Osteocyte (in vitro differentiated cells): ENCODE data around the gene PTPRR. TPM values are rescaled to one million over a fixed set of nuclear protein-coding genes. Genes with fewer than 3 reads are reported as not detected.

Source experiments
- DNase-seq: peaks from one replicate; pipeline ENCODE4 v3.0.0; 2021; ENCODE audit warnings: mixed read lengths; ENCODE audit not compliant: unreplicated experiment; ENCODE audit errors: extremely low spot score
- H3K27ac Mint-ChIP-seq: one replicate; pipeline ENCODE4 v1.8.0; 2021; ENCODE audit warnings: mild to moderate bottlenecking, mixed read lengths; ENCODE audit not compliant: unreplicated experiment
- H3K27me3 Mint-ChIP-seq: one replicate; pipeline ENCODE4 v1.8.0; 2021; ENCODE audit warnings: mixed read lengths; ENCODE audit not compliant: unreplicated experiment
- H3K36me3 Mint-ChIP-seq: one replicate; pipeline ENCODE4 v1.8.0; 2021; ENCODE audit warnings: mixed read lengths; ENCODE audit not compliant: unreplicated experiment
- H3K4me1 Mint-ChIP-seq: one replicate; pipeline ENCODE4 v1.8.0; 2021; ENCODE audit warnings: mixed read lengths; ENCODE audit not compliant: unreplicated experiment
- H3K4me3 Mint-ChIP-seq: one replicate; pipeline ENCODE4 v1.8.0; 2021; ENCODE audit warnings: mild to moderate bottlenecking, moderate library complexity, mixed read lengths; ENCODE audit not compliant: unreplicated experiment
- H3K9me3 Mint-ChIP-seq: one replicate; pipeline ENCODE4 v1.8.0; 2021; ENCODE audit warnings: mixed read lengths; ENCODE audit not compliant: unreplicated experiment
- CTCF ChIP-seq: fragments of 200-600 bp; sonication (generic); IDR thresholded peaks from 2 replicates; pipeline ENCODE4 v1.5.0; 2021; ENCODE audit warnings: antibody characterized with exemption, mild to moderate bottlenecking, moderate library complexity
- total RNA-seq: library from RNA; stranded (reverse); gene quantifications from 2 replicates; pipeline ENCODE4 v1.2.1, GENCODE V29; 2021

Gene PTPRR
- total RNA-seq, 1 donor from 2014 or later = 0.21 TPM

- TF ChIP-seq CTCF = no peak
- DNase-seq = no peak
- no peaks in the 10 kb centered on the region for H3K9me3 Mint-ChIP-seq
- H3K4me3 Mint-ChIP-seq = no peak overlapping the region
- H3K4me1 Mint-ChIP-seq = no peaks in the 10 kb centered on the region
- H3K27me3 Mint-ChIP-seq = peaks cover 20% of the 10 kb centered on the region
- no peak overlapping the region for H3K27ac Mint-ChIP-seq
- H3K36me3 Mint-ChIP-seq = no peaks in the 10 kb centered on the region
These were observed 67.2 kb downstream of the PTPRR start for GRCh38 chr12:70853326-70853725.

- Mint-ChIP-seq H3K4me3 (no peak overlapping the region), H3K4me1 (no peaks in the 10 kb centered on the region), H3K27me3 (peaks cover 20% of the 10 kb centered on the region), H3K27ac (no peak overlapping the region), H3K9me3 (no peaks in the 10 kb centered on the region), H3K36me3 (no peaks in the 10 kb centered on the region)
- no peak for TF ChIP-seq CTCF
- DNase-seq = no peak
These were observed 68.0 kb downstream of the PTPRR start for GRCh38 chr12:70852416-70853150.

- Mint-ChIP-seq H3K36me3 (no peaks in the 10 kb centered on the region), H3K4me3 (no peak overlapping the region), H3K27me3 (peaks cover 20% of the 10 kb centered on the region), H3K9me3 (no peaks in the 10 kb centered on the region), H3K27ac (no peak overlapping the region), H3K4me1 (no peaks in the 10 kb centered on the region)
- DNase-seq = no peak
- TF ChIP-seq CTCF = peak; percentile 48
These were observed 71.1 kb downstream of the PTPRR start for GRCh38 chr12:70849265-70849960.

GRCh38 chr12:70847871-70848270 lies 72.7 kb downstream of the PTPRR start:
- H3K4me3 Mint-ChIP-seq = no peak overlapping the region
- no peak for DNase-seq
- H3K27ac Mint-ChIP-seq = no peak overlapping the region
- H3K4me1 Mint-ChIP-seq = no peaks in the 10 kb centered on the region
- H3K36me3 Mint-ChIP-seq = no peaks in the 10 kb centered on the region
- peaks cover 16% of the 10 kb centered on the region for H3K27me3 Mint-ChIP-seq
- no peak for TF ChIP-seq CTCF
- H3K9me3 Mint-ChIP-seq = no peaks in the 10 kb centered on the region

GRCh38 chr12:70845268-70845667 lies 75.3 kb downstream of the PTPRR start:
- H3K36me3 Mint-ChIP-seq = no peaks in the 10 kb centered on the region
- peaks cover 7% of the 10 kb centered on the region for H3K27me3 Mint-ChIP-seq
- no peak for DNase-seq
- no peak for TF ChIP-seq CTCF
- H3K9me3 Mint-ChIP-seq = no peaks in the 10 kb centered on the region
- H3K4me3 Mint-ChIP-seq = no peak overlapping the region
- no peak overlapping the region for H3K27ac Mint-ChIP-seq
- no peaks in the 10 kb centered on the region for H3K4me1 Mint-ChIP-seq
